Peyer's patch (tissue), 4 donors: Measurements from ENCODE around the gene SCLY. TPM values are rescaled to one million over a fixed set of nuclear protein-coding genes. Genes with fewer than 3 reads are reported as not detected.

ENCODE experiments used
- DNase-seq, 3 donors: peaks; one replicate each; pipeline ENCODE4 v3.0.0-alpha.2; 2017 to 2019
- H3K27ac ChIP-seq, 4 donors: fragments of 200-600 bp; sonication (generic); one replicate each; pipeline ENCODE4 v1.5.1; 2016 to 2019
- H3K27me3 ChIP-seq, 2 donors: fragments of 200-600 bp; sonication (generic); one replicate each; pipeline ENCODE4 v1.5.1; 2019
- H3K36me3 ChIP-seq, 3 donors: fragments of 200-600 bp; sonication (generic); one replicate each; pipeline ENCODE4 v1.5.1; 2016 to 2019
- H3K4me1 ChIP-seq, 4 donors: fragments of 200-600 bp; sonication (generic); one replicate each; pipeline ENCODE4 v1.5.1; 2016 to 2019
- H3K4me3 ChIP-seq, 4 donors: fragments of 200-600 bp; sonication (generic); 1 replicate in 3 of 4; 2 replicates in 1 of 4; pipeline ENCODE4 v1.5.1; 2016 to 2019; ENCODE audit warnings: mild to moderate bottlenecking in 1 of 4
- H3K9me3 ChIP-seq, 4 donors: fragments of 200-600 bp; sonication (generic); one replicate each; pipeline ENCODE4 v1.5.1; 2016 to 2019; ENCODE audit warnings: mild to moderate bottlenecking in 1 of 4
- POLR2A ChIP-seq, 2 donors: fragments of 450-650 bp; IDR thresholded peaks; one replicate each; pipeline ENCODE4 v1.5.1; 2017; ENCODE audit warnings: antibody characterized with exemption in 2 of 2, mild to moderate bottlenecking in 2 of 2, moderate library complexity in 2 of 2
- total RNA-seq, 4 donors: library from RNA; depleted of rRNA; stranded (reverse); fragments of >200 nt; gene quantifications; one replicate each; pipeline ENCODE4 v1.1.0, GENCODE V29; 2016
- TF ChIP-seq, protein P1 (sequence below), 6 experiments: fragments of 450-650 bp in 4 of 6; fragments of 200-600 bp in 2 of 6; sonication (generic) in 1 of 6; IDR thresholded peaks; one replicate each; pipeline ENCODE4 v1.5.1; 2017 to 2019; ENCODE audit warnings: antibody characterized with exemption in 6 of 6, mild to moderate bottlenecking in 3 of 6, moderate library complexity in 1 of 6

Gene SCLY
- total RNA-seq, 4 donors from 2014 or later, result 13.2 to 45.2 (median 24.2) TPM

GRCh38 chr2:238099714-238100048 is 38.9 kb downstream of the SCLY start:
- Histone ChIP-seq H3K9me3 (no peaks in the 10 kb centered on the region), H3K36me3 (no peaks in the 10 kb centered on the region), H3K4me3 (no peak overlapping the region), H3K4me1 (peaks cover 0 to 12% (median 7%) of the 10 kb centered on the region in 4 donors), H3K27me3 (no peaks in the 10 kb centered on the region), H3K27ac (peak overlapping the region in 1 of 4 donors; percentile 72)
- no peak for TF ChIP-seq POLR2A (IDR thresholded peaks at IDR 0.05)
- TF ChIP-seq, protein P1, sequence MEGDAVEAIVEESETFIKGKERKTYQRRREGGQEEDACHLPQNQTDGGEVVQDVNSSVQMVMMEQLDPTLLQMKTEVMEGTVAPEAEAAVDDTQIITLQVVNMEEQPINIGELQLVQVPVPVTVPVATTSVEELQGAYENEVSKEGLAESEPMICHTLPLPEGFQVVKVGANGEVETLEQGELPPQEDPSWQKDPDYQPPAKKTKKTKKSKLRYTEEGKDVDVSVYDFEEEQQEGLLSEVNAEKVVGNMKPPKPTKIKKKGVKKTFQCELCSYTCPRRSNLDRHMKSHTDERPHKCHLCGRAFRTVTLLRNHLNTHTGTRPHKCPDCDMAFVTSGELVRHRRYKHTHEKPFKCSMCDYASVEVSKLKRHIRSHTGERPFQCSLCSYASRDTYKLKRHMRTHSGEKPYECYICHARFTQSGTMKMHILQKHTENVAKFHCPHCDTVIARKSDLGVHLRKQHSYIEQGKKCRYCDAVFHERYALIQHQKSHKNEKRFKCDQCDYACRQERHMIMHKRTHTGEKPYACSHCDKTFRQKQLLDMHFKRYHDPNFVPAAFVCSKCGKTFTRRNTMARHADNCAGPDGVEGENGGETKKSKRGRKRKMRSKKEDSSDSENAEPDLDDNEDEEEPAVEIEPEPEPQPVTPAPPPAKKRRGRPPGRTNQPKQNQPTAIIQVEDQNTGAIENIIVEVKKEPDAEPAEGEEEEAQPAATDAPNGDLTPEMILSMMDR (IDR thresholded peaks at IDR 0.05), result no peak
- DNase-seq, result peak; percentile 16 to 42 (median 37)

DNA sequence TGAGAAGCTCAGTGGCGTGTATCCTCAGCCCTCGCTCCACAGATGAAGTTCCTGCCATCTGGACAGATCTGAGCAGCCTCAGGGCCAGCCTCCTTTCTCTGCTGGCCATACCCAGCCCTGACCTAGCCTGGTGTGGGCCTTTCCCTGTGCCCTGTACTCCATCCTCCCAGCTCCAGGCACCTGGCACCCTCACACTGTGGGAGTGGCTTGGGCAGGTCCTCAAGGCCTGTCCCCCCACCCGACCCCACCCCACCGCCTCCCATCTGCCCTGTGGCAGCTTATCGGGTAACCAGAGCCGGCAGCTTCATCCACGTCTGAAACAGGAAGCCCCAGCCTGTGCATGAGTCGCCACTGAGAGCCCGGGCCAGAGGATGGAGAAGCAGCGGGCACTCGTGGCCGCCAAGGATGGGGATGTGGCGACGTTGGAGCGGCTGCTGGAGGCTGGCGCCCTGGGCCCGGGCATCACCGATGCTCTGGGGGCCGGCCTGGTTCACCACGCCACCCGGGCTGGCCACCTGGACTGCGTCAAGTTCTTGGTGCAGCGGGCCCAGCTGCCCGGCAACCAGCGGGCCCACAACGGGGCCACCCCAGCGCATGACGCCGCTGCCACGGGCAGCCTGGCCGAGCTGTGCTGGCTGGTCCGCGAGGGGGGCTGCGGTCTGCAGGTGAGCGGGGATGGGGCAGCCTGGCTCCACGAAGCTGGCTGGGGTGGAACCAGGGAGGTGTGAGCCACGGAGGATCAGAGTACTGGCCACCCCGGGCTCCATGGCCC is 39.4 kb downstream of the SCLY start, which contains the start of gene ESPNL:
Gene ESPNL (plus strand): TSS at position 292 of the 772 bp plus-strand sequence. CDS start 80 bp downstream, at position 372.
- Histone ChIP-seq H3K27me3 (no peaks in the 10 kb centered on the region), H3K9me3 (no peaks in the 10 kb centered on the region), H3K4me3 (no peak within 1 kb of the TSS), H3K36me3 (no peaks in the 10 kb centered on the region), H3K27ac (peak within 1 kb of the TSS in 2 of 4 donors; percentile 72 to 80), H3K4me1 (peaks cover 0 to 12% (median 7%) of the 10 kb centered on the region in 4 donors)
- DNase-seq, result peak in 2 of 3 donors; percentile 15 to 47
- no peak for TF ChIP-seq POLR2A (IDR thresholded peaks at IDR 0.05)
- TF ChIP-seq, protein P1 (IDR thresholded peaks at IDR 0.05), result no peak

- H3K27ac ChIP-seq, result no peak overlapping the region
- DNase-seq, result peak in 2 of 3 donors; percentile 35 to 42
- no peak overlapping the region for H3K4me3 ChIP-seq
- no peak for TF ChIP-seq POLR2A (IDR thresholded peaks at IDR 0.05)
- TF ChIP-seq, protein P1 (IDR thresholded peaks at IDR 0.05), result no peak
- no peaks in the 10 kb centered on the region for H3K27me3 ChIP-seq
- H3K36me3 ChIP-seq, result no peaks in the 10 kb centered on the region
- H3K9me3 ChIP-seq, result no peaks in the 10 kb centered on the region
- H3K4me1 ChIP-seq, result peaks cover 0 to 12% (median 7%) of the 10 kb centered on the region in 4 donors
These were observed 40.3 kb downstream of the SCLY start for GRCh38 chr2:238100821-238101771.

DNA sequence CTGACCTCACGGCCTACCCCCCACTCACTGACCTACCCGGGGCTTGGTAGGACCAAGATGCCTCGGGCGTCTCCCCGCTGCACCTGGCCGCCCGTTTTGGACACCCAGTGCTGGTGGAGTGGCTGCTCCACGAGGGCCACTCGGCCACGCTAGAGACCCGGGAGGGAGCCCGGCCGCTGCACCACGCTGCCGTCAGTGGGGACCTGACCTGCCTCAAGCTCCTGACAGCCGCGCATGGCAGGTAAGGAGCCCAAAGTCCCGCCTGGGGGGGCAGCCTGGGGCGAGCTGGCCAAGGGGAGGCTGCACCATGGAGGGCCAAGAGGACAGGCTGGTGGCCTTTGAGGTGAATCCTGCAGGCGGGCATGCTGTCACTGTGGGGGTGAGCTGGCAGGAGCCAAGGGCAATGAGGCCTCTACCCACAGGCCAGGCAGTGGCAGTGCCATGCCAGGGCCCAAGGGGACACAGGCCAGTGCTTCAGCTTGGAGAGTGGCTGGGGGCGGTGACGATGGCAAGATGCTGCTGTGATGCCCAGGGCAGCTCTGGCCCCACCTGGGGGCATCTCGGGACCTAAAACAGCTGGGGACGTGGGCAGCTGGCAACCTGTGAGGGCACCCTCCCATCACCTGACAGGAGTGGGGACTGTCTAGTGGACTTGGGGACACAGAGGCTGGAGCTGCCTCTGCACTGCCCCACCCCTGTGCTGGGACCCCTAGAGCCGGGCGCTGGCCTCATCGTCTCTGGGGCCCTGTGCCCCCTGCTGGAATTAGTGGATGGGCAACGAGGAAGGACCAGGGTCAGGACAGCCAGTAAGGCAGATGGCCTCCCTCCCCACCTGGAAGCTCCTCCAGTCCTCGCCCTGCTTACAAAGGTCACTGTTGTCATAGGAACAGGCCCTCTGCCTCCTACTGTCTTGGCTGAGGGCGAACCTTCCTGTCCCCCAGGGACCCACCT is 41.4 kb downstream of the SCLY start:
- DNase-seq, result peak in 2 of 3 donors; percentile 40 to 45

More for the DNA sequence above, 41.4 kb downstream of the SCLY start:
- H3K27me3 ChIP-seq, result no peaks in the 10 kb centered on the region
- H3K9me3 ChIP-seq, result no peaks in the 10 kb centered on the region
- TF ChIP-seq, protein P1 (IDR thresholded peaks at IDR 0.05), result no peak
- no peak for TF ChIP-seq POLR2A (IDR thresholded peaks at IDR 0.05)
- H3K4me1 ChIP-seq, result peaks cover 4 to 18% (median 7%) of the 10 kb centered on the region in 4 donors
- no peaks in the 10 kb centered on the region for H3K36me3 ChIP-seq
- no peak overlapping the region for H3K4me3 ChIP-seq
- H3K27ac ChIP-seq, result no peak overlapping the region
